SK-N-SH (cell line): ENCODE measurements around the gene SSTR1. TPM values are rescaled to one million over a fixed set of nuclear protein-coding genes. Genes with fewer than 3 reads are reported as not detected.

Experiments used
- CTCF ChIA-PET: fragments of 300-600, 350-600 bp; formaldehyde crosslinking; extraction: SDS; loops from one replicate; lab custom pipeline; 2021; lab: Yijun Ruan, JAX
- POLR2A ChIA-PET: fragments of 350-600 bp; sonication (Branson Sonifier 250); formaldehyde crosslinking; extraction: SDS; loops from one replicate; lab custom pipeline; 2020; ENCODE audit warnings: antibody characterized with exemption, inconsistent platforms; lab: Yijun Ruan, JAX
- DNase-seq: peaks from one replicate; pipeline ENCODE4 v3.0.0; 2012
- H2AFZ ChIP-seq: fragments of 200-600 bp; sonication (generic); 2 replicates; pipeline ENCODE4 v1.8.1; 2016; ENCODE audit warnings: antibody characterized with exemption, mild to moderate bottlenecking, low read depth
- H3F3A ChIP-seq: fragments of 200-600 bp; sonication (generic); replicated peaks from 2 replicates; pipeline ENCODE3; 2016; ENCODE audit warnings: antibody characterized with exemption, mild to moderate bottlenecking; ENCODE audit not compliant: insufficient read depth
- H3K27ac ChIP-seq, 2 experiments: fragments of 200-500 bp in 1 of 2; fragments of 200-600 bp in 1 of 2; sonication (Bioruptor generic) in 1 of 2; sonication (generic), shearing (Covaris generic) in 1 of 2; 2 replicates each; pipeline versions ENCODE4 v1.5.1 to v1.6.1; 2014 to 2016; ENCODE audit warnings: low read depth in 2 of 2, inconsistent platforms in 1 of 2, low read length in 1 of 2, mild to moderate bottlenecking in 1 of 2, mixed read lengths in 1 of 2
- H3K27me3 ChIP-seq: fragments of 200-600 bp; sonication (generic), shearing (Covaris generic); 2 replicates; pipeline ENCODE4 v1.6.1; 2016; ENCODE audit warnings: mixed run types; ENCODE audit not compliant: insufficient read depth
- H3K36me3 ChIP-seq, 2 experiments: fragments of 200-500 bp in 1 of 2; fragments of 200-600 bp in 1 of 2; sonication (Bioruptor generic) in 1 of 2; sonication (generic) in 1 of 2; replicated peaks in 1 of 2; 2 replicates each; pipeline versions ENCODE3 to v1.5.1; 2014 to 2016; ENCODE audit warnings: low read length in 1 of 2, mild to moderate bottlenecking in 1 of 2; ENCODE audit not compliant: insufficient read depth in 2 of 2, control insufficient read depth in 1 of 2
- H3K4me1 ChIP-seq, 2 experiments: fragments of 200-500 bp in 1 of 2; fragments of 200-600 bp in 1 of 2; sonication (Bioruptor generic) in 1 of 2; sonication (generic), shearing (Covaris generic) in 1 of 2; 2 replicates each; pipeline versions ENCODE4 v1.5.1 to v1.6.1; 2014 to 2016; ENCODE audit warnings: low read depth in 1 of 2, low read length in 1 of 2, mixed run types in 1 of 2; ENCODE audit not compliant: insufficient read depth in 2 of 2, control insufficient read depth in 1 of 2
- H3K4me2 ChIP-seq: fragments of 200-600 bp; sonication (generic), shearing (Covaris generic); 2 replicates; pipeline ENCODE4 v1.6.1; 2017; ENCODE audit warnings: mixed run types
- H3K4me3 ChIP-seq, 2 experiments: fragments of 200-500 bp in 1 of 2; fragments of 200-600 bp in 1 of 2; sonication (Bioruptor generic) in 1 of 2; sonication (generic), shearing (Covaris generic) in 1 of 2; 2 replicates each; pipeline versions ENCODE4 v1.5.1 to v1.8.1; 2014 to 2016; ENCODE audit warnings: low read depth in 2 of 2, inconsistent platforms in 1 of 2, low read length in 1 of 2, mild to moderate bottlenecking in 1 of 2, mixed read lengths in 1 of 2, moderate library complexity in 1 of 2
- H3K79me2 ChIP-seq: fragments of 200-600 bp; sonication (generic); 2 replicates; pipeline ENCODE4 v1.8.1; 2017; ENCODE audit warnings: mild to moderate bottlenecking; ENCODE audit not compliant: insufficient read depth
- H3K9ac ChIP-seq: fragments of 200-600 bp; sonication (generic); 2 replicates; pipeline ENCODE4 v1.6.1; 2017; ENCODE audit warnings: mixed run types
- H3K9me2 ChIP-seq: fragments of 200-600 bp; sonication (generic); 2 replicates; pipeline ENCODE4 v1.6.1; 2017; ENCODE audit warnings: mixed run types
- H3K9me3 ChIP-seq: fragments of 200-600 bp; sonication (generic); 2 replicates; pipeline ENCODE4 v1.6.1; 2017; ENCODE audit warnings: mixed run types, mild to moderate bottlenecking, moderate library complexity
- H4K20me1 ChIP-seq: fragments of 200-600 bp; sonication (generic); 2 replicates; pipeline ENCODE4 v1.6.1; 2017; ENCODE audit warnings: mild to moderate bottlenecking, mixed run types; ENCODE audit not compliant: insufficient read depth
- CHD2 ChIP-seq: fragments of 150-350 bp; IDR thresholded peaks from 2 replicates; pipeline ENCODE4 v1.6.1; 2018; ENCODE audit warnings: low read length; ENCODE audit not compliant: partially characterized antibody
- ELF1 ChIP-seq: IDR thresholded peaks from 2 replicates; pipeline ENCODE4 v1.4.0; 2012
- EP300 ChIP-seq, 2 experiments: IDR thresholded peaks; 2 replicates each; pipeline versions ENCODE4 v1.4.0 to v1.6.1; 2012; ENCODE audit warnings: borderline replicate concordance in 1 of 2, low read depth in 1 of 2, low read length in 1 of 2
- EZH2phosphoT487 ChIP-seq: fragments of 200-600 bp; sonication (generic); IDR thresholded peaks from 2 replicates; pipeline ENCODE4 v1.6.1; 2017; ENCODE audit warnings: low read depth, mixed run types, mild to moderate bottlenecking, antibody characterized with exemption, moderate library complexity, borderline replicate concordance
- FOXJ3 ChIP-seq: sonication (generic); formaldehyde crosslinking; IDR thresholded peaks from 2 replicates; pipeline ENCODE4 v1.5.1; 2020; ENCODE audit warnings: mild to moderate bottlenecking, missing genetic modification reagents
- FOXM1 ChIP-seq: IDR thresholded peaks from 2 replicates; pipeline ENCODE4 v1.4.0; 2012; ENCODE audit warnings: low read depth, mild to moderate bottlenecking
- GABPA ChIP-seq: IDR thresholded peaks from 2 replicates; pipeline ENCODE4 v1.4.0; 2012; ENCODE audit warnings: low read depth, mild to moderate bottlenecking
- GATA2 ChIP-seq: sonication (generic); formaldehyde crosslinking; IDR thresholded peaks from 2 replicates; pipeline ENCODE4 v1.5.0; 2020; ENCODE audit warnings: mild to moderate bottlenecking, missing genetic modification reagents
- JUND ChIP-seq: IDR thresholded peaks from 2 replicates; pipeline ENCODE4 v1.4.0; 2012
- MAX ChIP-seq: IDR thresholded peaks from 2 replicates; pipeline ENCODE4 v1.4.0; 2012; ENCODE audit warnings: low read depth
- MEF2A ChIP-seq: IDR thresholded peaks from 2 replicates; pipeline ENCODE4 v1.4.0; 2012; ENCODE audit warnings: low read depth, borderline replicate concordance
- NRF1 ChIP-seq: IDR thresholded peaks from 2 replicates; pipeline ENCODE4 v1.6.1; 2012; ENCODE audit warnings: low read depth, mild to moderate bottlenecking, low read length
- PBX3 ChIP-seq: IDR thresholded peaks from 2 replicates; pipeline ENCODE4; 2012
- RAD21 ChIP-seq: IDR thresholded peaks from 2 replicates; pipeline ENCODE4 v1.6.1; 2012; ENCODE audit warnings: mild to moderate bottlenecking, low read length
- RCOR1 ChIP-seq: fragments of 150-350 bp; IDR thresholded peaks from 2 replicates; pipeline ENCODE4 v1.6.1; 2017; ENCODE audit warnings: antibody characterized with exemption, low read length
- TEAD4 ChIP-seq: IDR thresholded peaks from 2 replicates; pipeline ENCODE4 v1.4.0; 2012; ENCODE audit warnings: mild to moderate bottlenecking, borderline replicate concordance; ENCODE audit not compliant: insufficient read depth
- WGBS: methylation state at CpG from one replicate; pipeline ENCODE4 v1.1.6; 2017; ENCODE audit warnings: low lambda C conversion rate; 5-methylcytosine and 5-hydroxymethylcytosine counted together
- polyA plus RNA-seq, 3 experiments: library from polyadenylated mRNA; depleted of rRNA; stranded (reverse); fragments of >200 nt; gene quantifications; 2 replicates each; pipeline ENCODE4 v1.2.3, GENCODE V29; 2012

The SSTR1 gene
- polyA plus RNA-seq, 1 of the 3 experiments (the other 2 are of a cell fraction): 0.08 TPM

GRCh38 chr14:38199076-38199475 lies 8.6 kb upstream of the SSTR1 start:
- DNase-seq: no peak
- Histone ChIP-seq H3K9ac (no peak overlapping the region), H3K4me2 (no peak overlapping the region), H3K79me2 (no peaks in the 10 kb centered on the region), H2AFZ (no peak overlapping the region), H3K36me3 (no peaks in the 10 kb centered on the region), H3K9me3 (no peaks in the 10 kb centered on the region), H3K4me3 (no peak overlapping the region), H3F3A (no peaks in the 10 kb centered on the region), H3K4me1 (no peaks in the 10 kb centered on the region), H3K27ac (no peak overlapping the region), H4K20me1 (no peaks in the 10 kb centered on the region), H3K9me2 (no peaks in the 10 kb centered on the region), H3K27me3 (no peaks in the 10 kb centered on the region)
- 6% methylated on average over 4 of the region's 9 CpGs for WGBS
- TF ChIP-seq RAD21: no peak
- TF ChIP-seq FOXM1: no peak
- CTCF ChIA-PET: no interaction called here
- POLR2A ChIA-PET: no interaction called here

DNA sequence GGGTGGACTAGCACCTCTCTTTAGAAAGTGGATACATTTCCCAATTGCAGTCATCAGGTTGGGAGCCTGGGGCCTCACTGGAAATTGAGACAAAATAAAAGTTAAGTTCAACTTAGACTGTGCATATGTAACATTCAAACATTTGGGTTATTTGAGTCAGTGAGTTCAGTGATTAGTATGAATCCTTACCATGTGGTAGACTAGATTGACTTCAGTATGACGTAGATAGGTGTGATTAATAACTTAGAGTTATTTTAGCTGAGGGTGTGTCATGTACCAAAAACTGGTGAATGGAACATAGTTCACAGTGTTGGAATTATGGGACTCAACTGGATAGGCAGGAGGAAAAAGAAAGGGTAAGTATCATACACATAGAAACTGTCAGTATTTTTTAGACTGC lies 8.0 kb upstream of the SSTR1 start:
- no peak for TF ChIP-seq EP300 (IDR thresholded peaks at IDR 0.05; ENCODE audit: borderline replicate concordance in 1 of 2, low read depth in 1 of 2, low read length in 1 of 2)
- TF ChIP-seq GABPA: no peak
- no peak for TF ChIP-seq MAX
- no peak for TF ChIP-seq RAD21
- no peak for TF ChIP-seq FOXJ3 (CRISPR knock-in tag)
- no peak for TF ChIP-seq MEF2A
- no peak for TF ChIP-seq GATA2 (CRISPR knock-in tag)
- TF ChIP-seq, all 33 proteins: peak for 0
- Histone ChIP-seq H3K4me1 (no peaks in the 10 kb centered on the region), H3K9me2 (no peaks in the 10 kb centered on the region), H4K20me1 (no peaks in the 10 kb centered on the region), H3K79me2 (no peaks in the 10 kb centered on the region), H3K27me3 (no peaks in the 10 kb centered on the region), H3K36me3 (no peaks in the 10 kb centered on the region), H3F3A (no peaks in the 10 kb centered on the region), H3K27ac (no peak overlapping the region), H3K4me2 (no peak overlapping the region), H3K9me3 (no peaks in the 10 kb centered on the region), H3K4me3 (no peak overlapping the region), H3K9ac (no peak overlapping the region), H2AFZ (no peak overlapping the region)
- 0% methylated on average over 1 of the region's 1 CpG for WGBS
- CTCF ChIA-PET: no interaction called here
- DNase-seq: no peak
- POLR2A ChIA-PET: no interaction called here

DNA sequence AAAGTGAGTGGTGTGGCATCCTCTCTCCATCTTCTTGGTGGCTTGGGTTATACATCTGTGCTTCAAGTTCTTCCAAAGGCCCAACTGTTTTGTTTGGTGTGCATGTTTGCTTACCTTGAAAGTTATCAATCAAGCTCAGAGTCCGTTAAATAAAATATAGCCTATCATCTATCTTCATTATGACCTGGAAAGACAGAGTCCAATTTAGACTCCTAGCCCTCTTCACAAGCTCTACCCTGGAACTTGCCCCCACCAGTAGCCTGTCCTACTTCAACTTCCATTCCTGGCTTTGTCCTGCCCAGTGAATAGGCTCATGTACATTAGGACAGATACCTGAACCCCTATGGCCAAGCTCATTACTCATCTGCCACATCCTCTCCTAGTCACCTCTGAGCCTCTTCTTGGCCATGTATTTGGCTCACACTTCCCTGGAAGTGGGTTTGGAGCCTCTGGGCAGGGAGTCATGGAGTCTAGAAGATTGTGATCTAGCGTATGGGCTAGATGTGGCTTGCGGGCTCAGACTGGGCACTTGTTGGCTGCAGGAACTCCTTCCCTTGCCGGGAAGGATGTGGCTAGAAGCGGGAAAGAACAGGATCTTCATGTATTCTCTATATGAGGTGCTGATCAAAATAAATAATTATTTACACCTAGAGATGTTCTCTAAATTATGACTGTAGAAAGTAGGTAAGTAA lies 6.4 kb upstream of the SSTR1 start:
- CTCF ChIA-PET: no interaction called here

More for the DNA sequence above, 6.4 kb upstream of the SSTR1 start:
- H3K4me3 ChIP-seq: no peak overlapping the region
- no peak overlapping the region for H3K9ac ChIP-seq
- no peaks in the 10 kb centered on the region for H3K36me3 ChIP-seq
- no peaks in the 10 kb centered on the region for H3K9me3 ChIP-seq
- H3K27me3 ChIP-seq: no peaks in the 10 kb centered on the region
- no peaks in the 10 kb centered on the region for H3F3A ChIP-seq
- no peak for TF ChIP-seq RAD21
- TF ChIP-seq EZH2phosphoT487: no peak
- TF ChIP-seq PBX3: no peak
- no peak for TF ChIP-seq TEAD4
- no peak for TF ChIP-seq MEF2A
- TF ChIP-seq JUND: no peak
- TF ChIP-seq CHD2: no peak
- no peak for TF ChIP-seq ELF1
- TF ChIP-seq NRF1: no peak
- TF ChIP-seq RCOR1: no peak
- no peak for TF ChIP-seq MAX
- 12% methylated on average over 5 of the region's 5 CpGs for WGBS
- H4K20me1 ChIP-seq: no peaks in the 10 kb centered on the region
- no peak overlapping the region for H3K27ac ChIP-seq
- DNase-seq: no peak
- no peaks in the 10 kb centered on the region for H3K79me2 ChIP-seq
- no peaks in the 10 kb centered on the region for H3K9me2 ChIP-seq
- H3K4me2 ChIP-seq: no peak overlapping the region
- POLR2A ChIA-PET: no interaction called here
- H3K4me1 ChIP-seq: no peaks in the 10 kb centered on the region
- no peak overlapping the region for H2AFZ ChIP-seq
